Measurements from ENCODE around the gene ZNF234. TPM values are rescaled to one million over a fixed set of nuclear protein-coding genes. Genes with fewer than 3 reads are reported as not detected.

ZNF234 gene
- 2.4 and 3.1 TPM in 2 replicates for total RNA-seq

GRCh38 chr19:44141191-44142058, at the start of gene ZNF234:
Gene ZNF234 (plus strand): TSS chr19:44141554. CDS start chr19:44144633, 3,079 bp downstream.

GRCh38 chr19:44093931-44094765, 47.2 kb upstream of the ZNF234 start, which contains the start of gene ZNF224:
Gene ZNF224 (plus strand): TSS chr19:44094361. CDS start chr19:44097874, 3,513 bp downstream.

GRCh38 chr19:44113138-44113783, 28.1 kb upstream of the ZNF234 start, which contains the start of gene ZNF225:
Gene ZNF225 (plus strand): TSS chr19:44113399. CDS start chr19:44115828, 2,429 bp downstream.

GRCh38 chr19:44164673-44165512, 23.5 kb downstream of the ZNF234 start, which contains the start of gene ZNF226:
Gene ZNF226 (plus strand): TSS chr19:44165100. CDS start chr19:44170081, 4,981 bp downstream.

Other genes with a start within 250 kb of the ZNF234 start
- gene ZNF45, start 206.3 kb upstream of the ZNF234 start, total RNA-seq: 5.6 and 5.9 TPM in 2 replicates
- gene ZNF221, start 190.3 kb upstream of the ZNF234 start, total RNA-seq: 1.9 and 3.0 TPM in 2 replicates
- gene ZNF155, start 157.4 kb upstream of the ZNF234 start, total RNA-seq: 2.9 and 4.8 TPM in 2 replicates
- 1.2 and 2.2 TPM in 2 replicates for gene ZNF230, start 138.6 kb upstream of the ZNF234 start, total RNA-seq
- 1.8 and 4.9 TPM in 2 replicates for gene ZNF222, start 116.2 kb upstream of the ZNF234 start, total RNA-seq
- 2.4 and 3.5 TPM in 2 replicates for gene ZNF223, start 89.5 kb upstream of the ZNF234 start, total RNA-seq
- 0.74 and 1.0 TPM in 2 replicates for gene ZNF284, start 69.4 kb upstream of the ZNF234 start, total RNA-seq
- gene ZNF224, start 47.2 kb upstream of the ZNF234 start, total RNA-seq: 3.4 and 8.2 TPM in 2 replicates
- gene ZNF225, start 28.2 kb upstream of the ZNF234 start, total RNA-seq: 1.5 and 2.4 TPM in 2 replicates
- gene ZNF226, start 23.5 kb downstream of the ZNF234 start, total RNA-seq: 8.0 and 10.8 TPM in 2 replicates
- gene ZNF227, start 71.0 kb downstream of the ZNF234 start, total RNA-seq: 6.1 and 7.1 TPM in 2 replicates
- 0.17 and 0.30 TPM in 2 replicates for gene ZNF233, start 118.3 kb downstream of the ZNF234 start, total RNA-seq
- 0.45 and 1.3 TPM in 2 replicates for gene ZNF235, start 163.5 kb downstream of the ZNF234 start, total RNA-seq
- gene ZNF112, start 215.1 kb downstream of the ZNF234 start, total RNA-seq: 1.5 TPM in 2 replicates